Fibroblast of mammary gland (primary cell): Measurements from ENCODE around the gene KLC1.

Source experiments
- DNase-seq: peaks from one replicate; pipeline ENCODE4 v3.0.0-alpha.2; 2010; ENCODE audit warnings: low read depth
- H3K4me3 ChIP-seq: 2 replicates; pipeline ENCODE4 v1.5.1; 2011; ENCODE audit warnings: low read depth, mild to moderate bottlenecking, low read length, moderate library complexity; ENCODE audit not compliant: control insufficient read depth
- CTCF ChIP-seq: conservative IDR thresholded peaks from 2 replicates; pipeline ENCODE4 v1.5.1; 2011; ENCODE audit warnings: low read depth, low read length, inconsistent platforms; ENCODE audit not compliant: control insufficient read depth, insufficient read depth

The KLC1 gene

GRCh38 chr14:103663506-103663905 lies 34.5 kb downstream of the KLC1 start:
- DNase-seq, result no peak
- TF ChIP-seq CTCF, result no peak
- no peak overlapping the region for H3K4me3 ChIP-seq

GRCh38 chr14:103667671-103668070 lies 38.7 kb downstream of the KLC1 start:
- H3K4me3 ChIP-seq, result no peak overlapping the region
- no peak for DNase-seq
- no peak for TF ChIP-seq CTCF

- no peak for TF ChIP-seq CTCF
- H3K4me3 ChIP-seq, result no peak overlapping the region
- no peak for DNase-seq
These were observed 39.1 kb downstream of the KLC1 start for GRCh38 chr14:103668117-103668516.

GRCh38 chr14:103669370-103669769 lies 40.4 kb downstream of the KLC1 start:
- TF ChIP-seq CTCF, result no peak

GRCh38 chr14:103671911-103672310 lies 42.9 kb downstream of the KLC1 start:
- no peak for TF ChIP-seq CTCF
- no peak overlapping the region for H3K4me3 ChIP-seq
- no peak for DNase-seq

More at GRCh38 chr14:103669370-103669769, 40.4 kb downstream of the KLC1 start:
- no peak for DNase-seq
- H3K4me3 ChIP-seq, result no peak overlapping the region

GRCh38 chr14:103675957-103676356 lies 46.9 kb downstream of the KLC1 start:
- H3K4me3 ChIP-seq, result no peak overlapping the region
- TF ChIP-seq CTCF, result no peak
- no peak for DNase-seq

GRCh38 chr14:103676881-103677675 lies 48.1 kb downstream of the KLC1 start:
- DNase-seq, result no peak
- no peak for TF ChIP-seq CTCF
- H3K4me3 ChIP-seq, result no peak overlapping the region
